Measurements from ENCODE around the gene IRAK1.

DNA sequence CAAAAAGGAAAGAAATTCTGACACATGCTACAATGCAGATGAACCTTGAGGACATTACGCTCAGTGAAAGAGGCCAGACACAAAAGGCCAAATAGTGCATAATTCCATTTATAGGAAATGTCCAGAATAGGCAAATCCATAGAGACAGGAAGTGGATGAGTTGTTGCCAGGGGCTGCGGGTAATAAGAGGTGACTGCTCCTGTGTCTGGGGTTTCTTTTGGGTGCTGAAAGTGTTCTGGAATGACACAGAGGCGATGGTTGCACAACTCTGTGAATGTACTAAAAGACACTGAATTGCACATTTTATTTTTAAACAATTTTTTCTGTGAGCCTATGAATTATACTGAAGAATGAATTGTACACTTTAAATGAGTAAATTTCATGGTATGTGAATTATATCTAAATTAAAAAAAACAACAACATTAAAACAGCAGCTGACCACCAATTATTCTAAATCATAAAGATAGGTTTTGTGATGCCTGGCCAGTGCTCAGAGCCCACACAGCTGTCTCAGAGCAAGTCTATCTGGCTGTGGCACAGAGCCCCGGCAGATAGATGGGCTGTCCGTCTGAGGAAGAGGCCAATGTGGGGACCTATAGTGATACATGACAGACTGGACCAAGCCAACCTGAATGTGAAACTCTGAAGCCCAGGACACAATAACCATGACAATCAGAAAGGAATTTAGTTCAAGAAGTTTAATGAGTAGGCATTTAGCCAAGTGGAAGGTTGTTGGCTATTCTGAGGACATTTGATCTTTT lies 23.5 kb upstream of the IRAK1 start:
- TF ChIP-seq, protein P1, sequence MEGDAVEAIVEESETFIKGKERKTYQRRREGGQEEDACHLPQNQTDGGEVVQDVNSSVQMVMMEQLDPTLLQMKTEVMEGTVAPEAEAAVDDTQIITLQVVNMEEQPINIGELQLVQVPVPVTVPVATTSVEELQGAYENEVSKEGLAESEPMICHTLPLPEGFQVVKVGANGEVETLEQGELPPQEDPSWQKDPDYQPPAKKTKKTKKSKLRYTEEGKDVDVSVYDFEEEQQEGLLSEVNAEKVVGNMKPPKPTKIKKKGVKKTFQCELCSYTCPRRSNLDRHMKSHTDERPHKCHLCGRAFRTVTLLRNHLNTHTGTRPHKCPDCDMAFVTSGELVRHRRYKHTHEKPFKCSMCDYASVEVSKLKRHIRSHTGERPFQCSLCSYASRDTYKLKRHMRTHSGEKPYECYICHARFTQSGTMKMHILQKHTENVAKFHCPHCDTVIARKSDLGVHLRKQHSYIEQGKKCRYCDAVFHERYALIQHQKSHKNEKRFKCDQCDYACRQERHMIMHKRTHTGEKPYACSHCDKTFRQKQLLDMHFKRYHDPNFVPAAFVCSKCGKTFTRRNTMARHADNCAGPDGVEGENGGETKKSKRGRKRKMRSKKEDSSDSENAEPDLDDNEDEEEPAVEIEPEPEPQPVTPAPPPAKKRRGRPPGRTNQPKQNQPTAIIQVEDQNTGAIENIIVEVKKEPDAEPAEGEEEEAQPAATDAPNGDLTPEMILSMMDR (IDR thresholded peaks at IDR 0.05; ENCODE audit: low read length) = no peak
- TF ChIP-seq EZH2phosphoT487 (IDR thresholded peaks at IDR 0.05; ENCODE audit: low read length) = no peak

Data from MM.1S (cell line).